HEK293 (cell line): Measurements from ENCODE around the gene NKG7.

Experiments used
- CTCF ChIA-PET: fragments of 350-600 bp; formaldehyde crosslinking; extraction: SDS; loops from one replicate; lab custom pipeline; 2021; ENCODE audit warnings: antibody characterized with exemption; lab: Yijun Ruan, JAX
- POLR2A ChIA-PET: fragments of 300-600 bp; formaldehyde crosslinking; extraction: SDS; loops from one replicate; lab custom pipeline; 2020; ENCODE audit warnings: antibody characterized with exemption, inconsistent platforms; lab: Yijun Ruan, JAX
- H3K27ac ChIP-seq: fragments of 200-500 bp; sonication (Bioruptor generic); 2 replicates; pipeline ENCODE4 v1.5.1; 2014; ENCODE audit warnings: low read depth, low read length, control low read depth, inconsistent platforms; ENCODE audit errors: extremely low read depth
- H3K36me3 ChIP-seq, 2 experiments: fragments of 200-500 bp in 1 of 2; sonication (Bioruptor generic) in 1 of 2; 1 replicate in 1 of 2; 2 replicates in 1 of 2; pipeline ENCODE4 v1.5.1; 2014 to 2017; ENCODE audit warnings: inconsistent platforms in 2 of 2, low read length in 2 of 2; ENCODE audit not compliant: control insufficient read depth in 2 of 2, insufficient read depth in 1 of 2
- H3K4me1 ChIP-seq: fragments of 200-500 bp; sonication (Bioruptor generic); 2 replicates; pipeline ENCODE4 v1.5.1; 2014; ENCODE audit warnings: mild to moderate bottlenecking, low read length, inconsistent platforms; ENCODE audit not compliant: control insufficient read depth, insufficient read depth
- H3K4me3 ChIP-seq: 2 replicates; pipeline ENCODE4 v1.5.1; 2011; ENCODE audit warnings: low read depth, mild to moderate bottlenecking, control low read depth, low read length, moderate library complexity
- H3K9me3 ChIP-seq: fragments of 200-500 bp; sonication (Bioruptor generic); 2 replicates; pipeline ENCODE4 v1.5.1; 2014; ENCODE audit warnings: low read depth, low read length, inconsistent platforms; ENCODE audit not compliant: control insufficient read depth, insufficient read depth
- BCL11B ChIP-seq: fragments of 450-650 bp; formaldehyde crosslinking; IDR thresholded peaks from 2 replicates; pipeline ENCODE4 v1.5.1; 2016; ENCODE audit warnings: low read depth, missing biosample characterization, missing genetic modification characterization
- FEZF1 ChIP-seq: fragments of 450-650 bp; formaldehyde crosslinking; IDR thresholded peaks from 2 replicates; pipeline ENCODE4 v1.5.1; 2016; ENCODE audit warnings: missing biosample characterization, missing genetic modification characterization
- HOXA7 ChIP-seq: sonication (generic); formaldehyde crosslinking; IDR thresholded peaks from 2 replicates; pipeline ENCODE4 v1.8.1; 2022; ENCODE audit warnings: missing genetic modification reagents, borderline replicate concordance
- HOXD13 ChIP-seq: sonication (generic); formaldehyde crosslinking; IDR thresholded peaks from 2 replicates; pipeline ENCODE4 v1.8.0; 2022; ENCODE audit warnings: missing genetic modification reagents, borderline replicate concordance
- KLF10 ChIP-seq: fragments of 450-650 bp; IDR thresholded peaks from 2 replicates; pipeline ENCODE4 v1.5.1; 2018; ENCODE audit warnings: missing biosample characterization, mild to moderate bottlenecking, missing genetic modification characterization
- KLF8 ChIP-seq: fragments of 450-650 bp; formaldehyde crosslinking; IDR thresholded peaks from 2 replicates; pipeline ENCODE4 v1.5.1; 2016; ENCODE audit warnings: missing biosample characterization, missing genetic modification characterization
- OSR2 ChIP-seq: fragments of 450-650 bp; formaldehyde crosslinking; IDR thresholded peaks from 2 replicates; pipeline ENCODE4 v1.5.1; 2016; ENCODE audit warnings: missing biosample characterization, missing genetic modification characterization
- OVOL3 ChIP-seq: fragments of 450-650 bp; formaldehyde crosslinking; IDR thresholded peaks from 2 replicates; pipeline ENCODE4 v1.5.1; 2016; ENCODE audit warnings: missing biosample characterization, missing genetic modification characterization
- SCRT1 ChIP-seq: fragments of 450-650 bp; formaldehyde crosslinking; IDR thresholded peaks from 2 replicates; pipeline ENCODE4 v1.5.1; 2016; ENCODE audit warnings: missing biosample characterization, missing genetic modification characterization, borderline replicate concordance
- SCRT2 ChIP-seq: fragments of 450-650 bp; formaldehyde crosslinking; IDR thresholded peaks from 2 replicates; pipeline ENCODE4 v1.5.1; 2016; ENCODE audit warnings: missing biosample characterization, missing genetic modification characterization
- SP3 ChIP-seq: fragments of 450-650 bp; formaldehyde crosslinking; IDR thresholded peaks from 2 replicates; pipeline ENCODE4 v1.5.1; 2016; ENCODE audit warnings: missing biosample characterization, missing genetic modification characterization
- WT1 ChIP-seq: fragments of 450-650 bp; formaldehyde crosslinking; IDR thresholded peaks from 2 replicates; pipeline ENCODE4 v1.5.1; 2016; ENCODE audit warnings: missing biosample characterization, missing genetic modification characterization
- ZNF112 ChIP-seq: fragments of 450-650 bp; formaldehyde crosslinking; IDR thresholded peaks from 2 replicates; pipeline ENCODE4 v1.5.0; 2017; ENCODE audit warnings: missing biosample characterization, missing genetic modification characterization
- ZNF121 ChIP-seq: fragments of 450-650 bp; formaldehyde crosslinking; IDR thresholded peaks from 2 replicates; pipeline ENCODE4 v1.5.1; 2016; ENCODE audit warnings: missing biosample characterization, missing genetic modification characterization
- ZNF175 ChIP-seq: fragments of 450-650 bp; formaldehyde crosslinking; IDR thresholded peaks from 2 replicates; pipeline ENCODE4 v1.5.1; 2016; ENCODE audit warnings: missing biosample characterization, missing genetic modification characterization
- ZNF214 ChIP-seq: fragments of 450-650 bp; formaldehyde crosslinking; IDR thresholded peaks from 2 replicates; pipeline ENCODE4 v1.5.1; 2017; ENCODE audit warnings: missing biosample characterization, mild to moderate bottlenecking, missing genetic modification characterization, borderline replicate concordance
- ZNF292 ChIP-seq: fragments of 450-650 bp; formaldehyde crosslinking; IDR thresholded peaks from 2 replicates; pipeline ENCODE4 v1.5.1; 2016; ENCODE audit warnings: low read depth, missing biosample characterization, missing genetic modification characterization, borderline replicate concordance
- ZNF37A ChIP-seq: fragments of 450-650 bp; IDR thresholded peaks from 2 replicates; pipeline ENCODE4 v1.5.1; 2018; ENCODE audit warnings: missing biosample characterization, missing genetic modification characterization
- ZNF394 ChIP-seq: fragments of 450-650 bp; formaldehyde crosslinking; IDR thresholded peaks from 2 replicates; pipeline ENCODE4 v1.5.1; 2016; ENCODE audit warnings: missing biosample characterization, missing genetic modification characterization, mild to moderate bottlenecking, moderate library complexity, borderline replicate concordance
- ZNF404 ChIP-seq: fragments of 450-650 bp; formaldehyde crosslinking; IDR thresholded peaks from 2 replicates; pipeline ENCODE4 v1.5.1; 2017; ENCODE audit warnings: missing biosample characterization, missing genetic modification characterization
- ZNF510 ChIP-seq: fragments of 450-650 bp; formaldehyde crosslinking; IDR thresholded peaks from 2 replicates; pipeline ENCODE4 v1.5.1; 2018; ENCODE audit warnings: mild to moderate bottlenecking, missing genetic modification characterization, missing biosample characterization; ENCODE audit not compliant: insufficient replicate concordance
- ZNF549 ChIP-seq: fragments of 450-650 bp; IDR thresholded peaks from 2 replicates; pipeline ENCODE4 v1.5.1; 2018; ENCODE audit warnings: missing biosample characterization, missing genetic modification characterization, mild to moderate bottlenecking, inconsistent platforms, moderate library complexity
- ZNF596 ChIP-seq: fragments of 450-650 bp; IDR thresholded peaks from 2 replicates; pipeline ENCODE4 v1.5.0; 2018; ENCODE audit warnings: missing biosample characterization, mild to moderate bottlenecking, missing genetic modification characterization, moderate library complexity
- ZNF707 ChIP-seq: fragments of 450-650 bp; formaldehyde crosslinking; IDR thresholded peaks from 2 replicates; pipeline ENCODE4 v1.5.1; 2016; ENCODE audit warnings: missing biosample characterization, missing genetic modification characterization
- ZNF792 ChIP-seq: fragments of 450-650 bp; formaldehyde crosslinking; IDR thresholded peaks from 2 replicates; pipeline ENCODE4 v1.5.1; 2016; ENCODE audit warnings: missing biosample characterization, missing genetic modification characterization
- ZXDB ChIP-seq: fragments of 450-650 bp; formaldehyde crosslinking; IDR thresholded peaks from 2 replicates; pipeline ENCODE4 v1.5.1; 2016; ENCODE audit warnings: missing biosample characterization, missing genetic modification characterization
- TF ChIP-seq, protein P1 (sequence below): fragments of 450-650 bp; formaldehyde crosslinking; IDR thresholded peaks from 2 replicates; pipeline ENCODE4 v1.5.1; 2017; ENCODE audit warnings: missing biosample characterization, missing genetic modification characterization
- TF ChIP-seq, protein P2 (sequence below): fragments of 450-650 bp; formaldehyde crosslinking; IDR thresholded peaks from 2 replicates; pipeline ENCODE4 v1.5.1; 2017; ENCODE audit warnings: missing biosample characterization, missing genetic modification characterization
- TF ChIP-seq, protein P3 (sequence below): fragments of 450-650 bp; formaldehyde crosslinking; IDR thresholded peaks from 2 replicates; pipeline ENCODE4 v1.5.1; 2016; ENCODE audit warnings: missing biosample characterization, missing genetic modification characterization

NKG7 gene

DNA sequence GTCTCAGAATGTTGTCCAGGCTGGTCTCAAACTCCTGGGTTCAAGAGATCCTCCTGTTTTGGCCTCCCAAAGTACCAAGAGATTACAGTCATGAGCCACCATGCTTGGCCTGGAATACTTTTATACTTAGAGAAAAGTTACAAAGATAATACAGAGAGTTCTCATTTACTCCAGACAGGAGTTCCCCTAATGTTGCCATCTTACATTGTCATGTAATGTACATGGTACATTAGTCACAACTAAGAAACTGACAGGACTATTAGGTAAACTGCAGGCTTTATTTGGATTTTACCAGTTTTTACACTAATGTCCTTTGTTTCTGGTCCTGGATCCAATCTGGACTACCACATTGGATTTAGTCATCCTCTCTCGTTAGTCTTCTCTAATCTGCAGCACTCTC is 20.2 kb upstream of the NKG7 start:
- H3K4me1 ChIP-seq, result peaks cover 4% of the 10 kb centered on the region; the same call in 1 of the 2 replicates
- no peak for TF ChIP-seq SCRT1
- TF ChIP-seq KLF8, result no peak
- no peak for TF ChIP-seq KLF10 (tag by site-specific recombination)
- TF ChIP-seq OSR2 (tag by site-specific recombination), result no peak
- TF ChIP-seq ZXDB (tag by site-specific recombination), result no peak
- TF ChIP-seq, protein P1, sequence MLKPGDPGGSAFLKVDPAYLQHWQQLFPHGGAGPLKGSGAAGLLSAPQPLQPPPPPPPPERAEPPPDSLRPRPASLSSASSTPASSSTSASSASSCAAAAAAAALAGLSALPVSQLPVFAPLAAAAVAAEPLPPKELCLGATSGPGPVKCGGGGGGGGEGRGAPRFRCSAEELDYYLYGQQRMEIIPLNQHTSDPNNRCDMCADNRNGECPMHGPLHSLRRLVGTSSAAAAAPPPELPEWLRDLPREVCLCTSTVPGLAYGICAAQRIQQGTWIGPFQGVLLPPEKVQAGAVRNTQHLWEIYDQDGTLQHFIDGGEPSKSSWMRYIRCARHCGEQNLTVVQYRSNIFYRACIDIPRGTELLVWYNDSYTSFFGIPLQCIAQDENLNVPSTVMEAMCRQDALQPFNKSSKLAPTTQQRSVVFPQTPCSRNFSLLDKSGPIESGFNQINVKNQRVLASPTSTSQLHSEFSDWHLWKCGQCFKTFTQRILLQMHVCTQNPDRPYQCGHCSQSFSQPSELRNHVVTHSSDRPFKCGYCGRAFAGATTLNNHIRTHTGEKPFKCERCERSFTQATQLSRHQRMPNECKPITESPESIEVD (tag by site-specific recombination), result no peak
- TF ChIP-seq ZNF112, result no peak
- no peak for TF ChIP-seq WT1 (tag by site-specific recombination)
- no peak for TF ChIP-seq ZNF707 (tag by site-specific recombination)
- TF ChIP-seq SP3 (tag by site-specific recombination), result no peak
- no peak for TF ChIP-seq FEZF1
- TF ChIP-seq ZNF37A (tag by site-specific recombination), result no peak
- TF ChIP-seq ZNF549, result no peak
- TF ChIP-seq ZNF596 (tag by site-specific recombination), result no peak
- POLR2A ChIA-PET, result interaction anchor here (0.7 kb wide), 1 partner anchor 38 kb away, joined by 4 read pairs; no protein-coding TSS in a partner anchor
- CTCF ChIA-PET, result no interaction called here
- H3K36me3 ChIP-seq, result no peaks in the 10 kb centered on the region
- no peaks in the 10 kb centered on the region for H3K9me3 ChIP-seq
- H3K27ac ChIP-seq, result no peak overlapping the region
- no peak overlapping the region for H3K4me3 ChIP-seq

DNA sequence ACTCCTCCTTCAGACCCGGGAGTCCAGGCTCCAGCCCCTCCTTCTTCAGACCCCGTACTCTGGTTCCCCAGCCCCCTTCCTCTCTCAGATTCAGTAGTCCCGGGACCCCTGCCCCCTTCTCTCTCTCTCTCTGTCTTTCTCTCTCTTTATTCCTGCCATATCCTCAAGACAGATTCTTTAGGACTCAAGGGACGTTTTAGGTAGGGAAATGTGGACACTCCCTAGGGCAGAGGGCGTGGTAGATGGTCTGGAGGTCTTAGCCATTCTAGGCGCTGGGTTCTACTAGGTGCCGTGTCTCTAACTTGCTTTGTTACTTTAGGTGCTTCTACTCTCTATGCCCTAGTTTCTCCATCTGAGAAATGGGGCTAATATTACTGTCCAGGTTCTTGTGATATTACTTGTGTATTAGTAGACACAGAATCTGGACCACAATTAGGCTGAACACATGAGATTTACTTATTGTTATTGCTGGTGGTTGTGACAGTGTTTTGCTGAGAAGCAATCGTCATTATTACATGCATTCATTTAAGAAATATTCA is 18.7 kb upstream of the NKG7 start:
- CTCF ChIA-PET, result interaction anchor here (1.3 kb wide), 1 partner anchor 10 kb away, joined by 3 read pairs; no protein-coding TSS in a partner anchor
- POLR2A ChIA-PET, result no interaction called here
- no peaks in the 10 kb centered on the region for H3K36me3 ChIP-seq
- no peak overlapping the region for H3K4me3 ChIP-seq
- TF ChIP-seq, protein P2, sequence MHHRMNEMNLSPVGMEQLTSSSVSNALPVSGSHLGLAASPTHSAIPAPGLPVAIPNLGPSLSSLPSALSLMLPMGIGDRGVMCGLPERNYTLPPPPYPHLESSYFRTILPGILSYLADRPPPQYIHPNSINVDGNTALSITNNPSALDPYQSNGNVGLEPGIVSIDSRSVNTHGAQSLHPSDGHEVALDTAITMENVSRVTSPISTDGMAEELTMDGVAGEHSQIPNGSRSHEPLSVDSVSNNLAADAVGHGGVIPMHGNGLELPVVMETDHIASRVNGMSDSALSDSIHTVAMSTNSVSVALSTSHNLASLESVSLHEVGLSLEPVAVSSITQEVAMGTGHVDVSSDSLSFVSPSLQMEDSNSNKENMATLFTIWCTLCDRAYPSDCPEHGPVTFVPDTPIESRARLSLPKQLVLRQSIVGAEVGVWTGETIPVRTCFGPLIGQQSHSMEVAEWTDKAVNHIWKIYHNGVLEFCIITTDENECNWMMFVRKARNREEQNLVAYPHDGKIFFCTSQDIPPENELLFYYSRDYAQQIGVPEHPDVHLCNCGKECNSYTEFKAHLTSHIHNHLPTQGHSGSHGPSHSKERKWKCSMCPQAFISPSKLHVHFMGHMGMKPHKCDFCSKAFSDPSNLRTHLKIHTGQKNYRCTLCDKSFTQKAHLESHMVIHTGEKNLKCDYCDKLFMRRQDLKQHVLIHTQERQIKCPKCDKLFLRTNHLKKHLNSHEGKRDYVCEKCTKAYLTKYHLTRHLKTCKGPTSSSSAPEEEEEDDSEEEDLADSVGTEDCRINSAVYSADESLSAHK (tag by site-specific recombination), result no peak
- no peak for TF ChIP-seq ZNF175 (tag by site-specific recombination)
- no peak for TF ChIP-seq ZNF214 (tag by site-specific recombination)
- TF ChIP-seq ZNF121 (tag by site-specific recombination), result no peak
- no peak for TF ChIP-seq HOXD13 (CRISPR knock-in tag)
- TF ChIP-seq ZNF792, result no peak
- TF ChIP-seq OVOL3 (tag by site-specific recombination), result no peak
- TF ChIP-seq HOXA7, result no peak
- no peak for TF ChIP-seq ZNF394 (tag by site-specific recombination)
- TF ChIP-seq KLF8, result no peak
- no peak for TF ChIP-seq ZNF510 (tag by site-specific recombination)
- TF ChIP-seq ZNF404 (tag by site-specific recombination), result no peak
- no peak for TF ChIP-seq ZNF292 (tag by site-specific recombination)
- no peak for TF ChIP-seq BCL11B
- no peak for TF ChIP-seq SCRT2 (tag by site-specific recombination)
- TF ChIP-seq, protein P3, sequence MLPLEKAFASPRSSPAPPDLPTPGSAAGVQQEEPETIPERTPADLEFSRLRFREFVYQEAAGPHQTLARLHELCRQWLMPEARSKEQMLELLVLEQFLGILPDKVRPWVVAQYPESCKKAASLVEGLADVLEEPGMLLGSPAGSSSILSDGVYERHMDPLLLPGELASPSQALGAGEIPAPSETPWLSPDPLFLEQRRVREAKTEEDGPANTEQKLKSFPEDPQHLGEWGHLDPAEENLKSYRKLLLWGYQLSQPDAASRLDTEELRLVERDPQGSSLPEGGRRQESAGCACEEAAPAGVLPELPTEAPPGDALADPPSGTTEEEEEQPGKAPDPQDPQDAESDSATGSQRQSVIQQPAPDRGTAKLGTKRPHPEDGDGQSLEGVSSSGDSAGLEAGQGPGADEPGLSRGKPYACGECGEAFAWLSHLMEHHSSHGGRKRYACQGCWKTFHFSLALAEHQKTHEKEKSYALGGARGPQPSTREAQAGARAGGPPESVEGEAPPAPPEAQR (tag by site-specific recombination), result no peak
- peaks cover 4% of the 10 kb centered on the region; the same call in 1 of the 2 replicates for H3K4me1 ChIP-seq
- no peaks in the 10 kb centered on the region for H3K9me3 ChIP-seq
- no peak overlapping the region for H3K27ac ChIP-seq
